Gastroesophageal sphincter (tissue), 4 donors: Measurements from ENCODE around the gene APPL2. TPM values are rescaled to one million over a fixed set of nuclear protein-coding genes. Genes with fewer than 3 reads are reported as not detected.

Source experiments
- ATAC-seq: fragments of 150-250 bp; one replicate; pipeline ENCODE4 v1.9.1; 2016; ENCODE audit warnings: mild to moderate bottlenecking, moderate library complexity
- H3K27ac ChIP-seq, 4 donors: fragments of 200-600 bp; sonication (generic) in 3 of 4; 1 replicate in 3 of 4; 2 replicates in 1 of 4; pipeline ENCODE4 v1.5.1; 2016 to 2019
- H3K27me3 ChIP-seq: fragments of 200-600 bp; sonication (generic); one replicate; pipeline ENCODE4 v1.5.1; 2019
- H3K36me3 ChIP-seq, 2 donors: fragments of 200-600 bp; sonication (generic); one replicate each; pipeline ENCODE4 v1.5.1; 2019; ENCODE audit warnings: control low read depth in 1 of 2
- H3K4me1 ChIP-seq, 3 donors: fragments of 200-600 bp; sonication (generic); 1 replicate in 2 of 3; 2 replicates in 1 of 3; pipeline ENCODE4 v1.5.1; 2016 to 2019; ENCODE audit warnings: control low read depth in 2 of 3
- H3K4me3 ChIP-seq, 2 donors: fragments of 200-600 bp; sonication (generic); one replicate each; pipeline ENCODE4 v1.5.1; 2019; ENCODE audit warnings: mild to moderate bottlenecking in 1 of 2, moderate library complexity in 1 of 2
- H3K9me3 ChIP-seq, 3 donors: fragments of 200-600 bp; sonication (generic); one replicate each; pipeline ENCODE4 v1.5.1; 2017 to 2019; ENCODE audit warnings: control low read depth in 2 of 3
- CTCF ChIP-seq, 4 experiments: fragments of 200-600 bp in 2 of 4; fragments of 450-650 bp in 2 of 4; sonication (generic) in 1 of 4; IDR thresholded peaks; one replicate each; pipeline ENCODE4 v1.5.1; 2017 to 2019; ENCODE audit warnings: antibody characterized with exemption in 4 of 4, mild to moderate bottlenecking in 2 of 4, moderate library complexity in 2 of 4
- EP300 ChIP-seq: sonication (generic); formaldehyde crosslinking; IDR thresholded peaks from one replicate; pipeline ENCODE4 v1.6.1; 2017; ENCODE audit warnings: antibody characterized with exemption, mild to moderate bottlenecking
- POLR2A ChIP-seq, 2 donors: fragments of 450-650 bp; IDR thresholded peaks; one replicate each; pipeline ENCODE4 v1.6.1; 2017; ENCODE audit warnings: antibody characterized with exemption in 2 of 2, mild to moderate bottlenecking in 2 of 2, moderate library complexity in 1 of 2
- POLR2AphosphoS5 ChIP-seq: sonication (generic); formaldehyde crosslinking; IDR thresholded peaks from one replicate; pipeline ENCODE4 v1.6.1; 2017; ENCODE audit warnings: antibody characterized with exemption
- WGBS, 2 donors: methylation state at CpG; one replicate each; pipeline ENCODE4 v1.1.5; 2018; ENCODE audit warnings: low coverage in 1 of 2; 5-methylcytosine and 5-hydroxymethylcytosine counted together
- total RNA-seq, 4 donors: library from RNA; depleted of rRNA; stranded (reverse); fragments of >200 nt; gene quantifications; one replicate each; pipeline ENCODE4 v1.1.0, GENCODE V29; 2016

APPL2 gene
- total RNA-seq, 4 donors from 2014 or later: 17.0 to 32.4 (median 23.4) TPM

- no peak overlapping the region for H3K4me3 ChIP-seq
- TF ChIP-seq POLR2A (IDR thresholded peaks at IDR 0.05) (no peak), CTCF (IDR thresholded peaks at IDR 0.05) (no peak), EP300 (no peak), POLR2AphosphoS5 (no peak)
- 64% methylated on average over 7 of the region's 7 CpGs; no CpG with 5 or more reads in 1 of the 2 donors for WGBS, 2 donors
- H3K27ac ChIP-seq: no peak overlapping the region
- ATAC-seq: no peak
- H3K36me3 ChIP-seq: peaks cover 0 to 78% of the 10 kb centered on the region in 2 donors
- H3K9me3 ChIP-seq: no peaks in the 10 kb centered on the region
- no peaks in the 10 kb centered on the region for H3K27me3 ChIP-seq
- peaks cover 0 to 40% (median 17%) of the 10 kb centered on the region in 3 donors for H3K4me1 ChIP-seq
These were observed 17.5 kb downstream of the APPL2 start for GRCh38 chr12:105218434-105218833.

GRCh38 chr12:105214670-105215375 lies 21.2 kb downstream of the APPL2 start:
- H3K4me1 ChIP-seq: peaks cover 0 to 14% (median 4%) of the 10 kb centered on the region in 3 donors
- TF ChIP-seq EP300 (no peak), CTCF (IDR thresholded peaks at IDR 0.05) (no peak), POLR2A (IDR thresholded peaks at IDR 0.05) (no peak), POLR2AphosphoS5 (no peak)
- H3K36me3 ChIP-seq: peaks cover 0 to 82% of the 10 kb centered on the region in 2 donors
- H3K9me3 ChIP-seq: no peaks in the 10 kb centered on the region
- H3K27me3 ChIP-seq: no peaks in the 10 kb centered on the region
- H3K27ac ChIP-seq: no peak overlapping the region
- 70 to 87% methylated on average over 3 to 7 of the region's 9 CpGs for WGBS, 2 donors
- H3K4me3 ChIP-seq: no peak overlapping the region
- ATAC-seq: no peak

GRCh38 chr12:105214148-105214547 lies 21.8 kb downstream of the APPL2 start:
- 89 to 91% methylated on average over 1 to 6 of the region's 6 CpGs for WGBS, 2 donors
- no peaks in the 10 kb centered on the region for H3K27me3 ChIP-seq
- H3K9me3 ChIP-seq: no peaks in the 10 kb centered on the region
- H3K4me1 ChIP-seq: peaks cover 0 to 8% (median 4%) of the 10 kb centered on the region in 3 donors
- TF ChIP-seq CTCF (IDR thresholded peaks at IDR 0.05) (no peak), EP300 (no peak), POLR2AphosphoS5 (no peak)
- no peak overlapping the region for H3K27ac ChIP-seq
- no peak for ATAC-seq
- no peak overlapping the region for H3K4me3 ChIP-seq
- H3K36me3 ChIP-seq: peaks cover 0 to 88% of the 10 kb centered on the region in 2 donors

- TF ChIP-seq POLR2AphosphoS5: no peak
- TF ChIP-seq EP300: no peak
- TF ChIP-seq CTCF (IDR thresholded peaks at IDR 0.05): no peak
- TF ChIP-seq POLR2A (IDR thresholded peaks at IDR 0.05): no peak
- Histone ChIP-seq H3K9me3 (no peaks in the 10 kb centered on the region), H3K27me3 (no peaks in the 10 kb centered on the region), H3K4me3 (no peak overlapping the region), H3K36me3 (peaks cover 0 to 92% of the 10 kb centered on the region in 2 donors), H3K27ac (no peak overlapping the region), H3K4me1 (no peaks in the 10 kb centered on the region)
- 70% methylated on average over 5 of the region's 6 CpGs; no CpG with 5 or more reads in 1 of the 2 donors for WGBS, 2 donors
- ATAC-seq: no peak
These were observed 23.5 kb downstream of the APPL2 start for GRCh38 chr12:105212438-105212837.

- 85 to 94% methylated on average over 1 to 2 of the region's 3 CpGs for WGBS, 2 donors
- Histone ChIP-seq H3K9me3 (no peaks in the 10 kb centered on the region), H3K4me1 (no peaks in the 10 kb centered on the region), H3K36me3 (peaks cover 0 to 92% of the 10 kb centered on the region in 2 donors), H3K4me3 (no peak overlapping the region), H3K27me3 (no peaks in the 10 kb centered on the region), H3K27ac (no peak overlapping the region)
- no peak for ATAC-seq
- TF ChIP-seq POLR2AphosphoS5 (no peak), POLR2A (IDR thresholded peaks at IDR 0.05) (no peak), CTCF (IDR thresholded peaks at IDR 0.05) (no peak), EP300 (no peak)
These were observed 26.9 kb downstream of the APPL2 start for GRCh38 chr12:105209091-105209490.
